Activated T-cell treated with anti-CD3 and anti-CD28 coated beads for 24 hours (primary cell): Measurements from ENCODE around the gene OR56A4.

Experiments used
- DNase-seq: peaks from one replicate; pipeline ENCODE4 v3.0.0-alpha.2; 2020; ENCODE audit warnings: low read depth

OR56A4 gene

GRCh38 chr11:6006846-6007245, at the start of gene OR56A4:
Gene OR56A4, minus strand, starts transcription at chr11:6006946. Its CDS starts 3,954 bp downstream, at chr11:6002992.
- no peak for DNase-seq

GRCh38 chr11:6055569-6055968, 48.8 kb upstream of the OR56A4 start:
- DNase-seq: no peak

- no peak for DNase-seq
These were observed 45.6 kb upstream of the OR56A4 start for GRCh38 chr11:6052374-6052773.

- DNase-seq: no peak
These were observed 34.1 kb upstream of the OR56A4 start for GRCh38 chr11:6040874-6041273.

GRCh38 chr11:6030708-6031405, 24.1 kb upstream of the OR56A4 start, which contains the start of gene OR56A1:
Gene OR56A1, minus strand, starts transcription at chr11:6030758. Its CDS starts 3,066 bp downstream, at chr11:6027692.
- no peak for DNase-seq

- no peak for DNase-seq
These were observed 20.8 kb upstream of the OR56A4 start for GRCh38 chr11:6027501-6027900.

- no peak for DNase-seq
These were observed 18.3 kb upstream of the OR56A4 start for GRCh38 chr11:6025056-6025455.

- DNase-seq: no peak
These were observed 16.2 kb upstream of the OR56A4 start for GRCh38 chr11:6022956-6023355.

GRCh38 chr11:6013042-6013441, 6.3 kb upstream of the OR56A4 start:
- DNase-seq: no peak

- DNase-seq: no peak
These were observed 5.4 kb upstream of the OR56A4 start for GRCh38 chr11:6012035-6012668.

GRCh38 chr11:6006395-6006794, 351 bp downstream of the OR56A4 start:
- no peak for DNase-seq

GRCh38 chr11:6002202-6002699, 4.5 kb downstream of the OR56A4 start:
- DNase-seq: no peak

GRCh38 chr11:5994791-5995190, 12.0 kb downstream of the OR56A4 start:
- no peak for DNase-seq

GRCh38 chr11:5992604-5993251, 14.0 kb downstream of the OR56A4 start:
- no peak for DNase-seq

GRCh38 chr11:5992150-5992549, 14.6 kb downstream of the OR56A4 start:
- no peak for DNase-seq

- no peak for DNase-seq
These were observed 17.5 kb downstream of the OR56A4 start for GRCh38 chr11:5989203-5989602.

GRCh38 chr11:5986885-5987284, 19.9 kb downstream of the OR56A4 start, which contains the start of gene OR52L1:
Gene OR52L1, minus strand, starts transcription at chr11:5986985. Its CDS starts 55 bp downstream, at chr11:5986930.
- DNase-seq: no peak

- DNase-seq: no peak
These were observed 23.3 kb downstream of the OR56A4 start for GRCh38 chr11:5983443-5983842.

- no peak for DNase-seq
These were observed 33.2 kb downstream of the OR56A4 start for GRCh38 chr11:5973530-5973929.

GRCh38 chr11:5968394-5968793, 38.4 kb downstream of the OR56A4 start, which contains the start of gene OR56A5:
Gene OR56A5, minus strand, starts transcription at chr11:5968494. Its CDS starts 0 bp downstream, at chr11:5968494.
- no peak for DNase-seq

- DNase-seq: no peak
These were observed 39.0 kb downstream of the OR56A4 start for GRCh38 chr11:5967708-5968107.

GRCh38 chr11:5966958-5967357, 39.8 kb downstream of the OR56A4 start:
- DNase-seq: no peak
